ENCODE measurements around the gene ME3. TPM values are rescaled to one million over a fixed set of nuclear protein-coding genes. Genes with fewer than 3 reads are reported as not detected.

ME3 gene
- total and polyA plus RNA-seq, 4 donors = 7.4 to 38.7 (median 21.2) TPM

- peak overlapping the region in 1 of 2 donors; percentile 55 for H3K27ac ChIP-seq (ENCODE audit: low read depth in 1 of 2, low read length in 1 of 2)
- TF ChIP-seq CTCF (IDR thresholded peaks at IDR 0.05; ENCODE audit: control extremely low read depth, extremely low read depth) = no peak
- no peaks in the 10 kb centered on the region for H3K36me3 ChIP-seq (ENCODE audit: control insufficient read depth in 4 of 4, insufficient read depth in 4 of 4, low read length in 4 of 4)
- no peak overlapping the region for H3K4me3 ChIP-seq
- DNase-seq (no peak), ATAC-seq (ENCODE audit: insufficient read depth, low FRiP score) (peak; percentile 37)
- 58 to 78% methylated on average over 4 of the region's 4 CpGs for WGBS, 2 donors
- H3K9me3 ChIP-seq (ENCODE audit: control insufficient read depth in 4 of 4, insufficient read depth in 3 of 4, low read length in 3 of 4) = no peaks in the 10 kb centered on the region
- H3K9ac ChIP-seq (ENCODE audit: insufficient read depth in 1 of 2, low read length in 2 of 2) = no peak overlapping the region
- H3K27me3 ChIP-seq (ENCODE audit: control insufficient read depth in 3 of 3, insufficient read depth in 3 of 3, low read length in 2 of 3) = no peaks in the 10 kb centered on the region
- peaks cover 0 to 16% (median 8%) of the 10 kb centered on the region in 5 donors for H3K4me1 ChIP-seq (ENCODE audit: control insufficient read depth in 5 of 5, insufficient read depth in 5 of 5, low read length in 5 of 5)
These were observed 16.2 kb upstream of the ME3 start for GRCh38 chr11:86688398-86689179.

- H3K9ac ChIP-seq (ENCODE audit: insufficient read depth in 1 of 2, low read length in 2 of 2) = no peak overlapping the region
- no peak overlapping the region for H3K27ac ChIP-seq (ENCODE audit: low read depth in 1 of 2, low read length in 1 of 2)
- H3K27me3 ChIP-seq (ENCODE audit: control insufficient read depth in 3 of 3, insufficient read depth in 3 of 3, low read length in 2 of 3) = no peaks in the 10 kb centered on the region
- H3K4me1 ChIP-seq (ENCODE audit: control insufficient read depth in 5 of 5, insufficient read depth in 5 of 5, low read length in 5 of 5) = peaks cover under 1 to 16% (median 5%) of the 10 kb centered on the region in 5 donors
- ATAC-seq (ENCODE audit: insufficient read depth, low FRiP score) (no peak), DNase-seq (peak; percentile 37 to 80 (median 69))
- WGBS, 2 donors = 71 to 81% methylated on average over 5 of the region's 5 CpGs
- no peak overlapping the region for H3K4me3 ChIP-seq
- H3K36me3 ChIP-seq (ENCODE audit: control insufficient read depth in 4 of 4, insufficient read depth in 4 of 4, low read length in 4 of 4) = no peaks in the 10 kb centered on the region
- no peaks in the 10 kb centered on the region for H3K9me3 ChIP-seq (ENCODE audit: control insufficient read depth in 4 of 4, insufficient read depth in 3 of 4, low read length in 3 of 4)
- TF ChIP-seq CTCF (IDR thresholded peaks at IDR 0.05; ENCODE audit: control extremely low read depth, extremely low read depth) = no peak
These were observed 14.9 kb upstream of the ME3 start for GRCh38 chr11:86687185-86687778.

GRCh38 chr11:86686531-86686930 lies 14.1 kb upstream of the ME3 start:
- 98 to 100% methylated on average over 1 of the region's 1 CpG for WGBS, 2 donors
- TF ChIP-seq CTCF (IDR thresholded peaks at IDR 0.05; ENCODE audit: control extremely low read depth, extremely low read depth) = no peak

More at GRCh38 chr11:86686531-86686930, 14.1 kb upstream of the ME3 start:
- Histone ChIP-seq H3K9me3 (ENCODE audit: control insufficient read depth in 4 of 4, insufficient read depth in 3 of 4, low read length in 3 of 4) (no peaks in the 10 kb centered on the region), H3K4me3 (no peak overlapping the region), H3K4me1 (ENCODE audit: control insufficient read depth in 5 of 5, insufficient read depth in 5 of 5, low read length in 5 of 5) (peaks cover 2 to 24% (median 5%) of the 10 kb centered on the region in 5 donors), H3K36me3 (ENCODE audit: control insufficient read depth in 4 of 4, insufficient read depth in 4 of 4, low read length in 4 of 4) (no peaks in the 10 kb centered on the region), H3K27ac (ENCODE audit: low read depth in 1 of 2, low read length in 1 of 2) (no peak overlapping the region), H3K27me3 (ENCODE audit: control insufficient read depth in 3 of 3, insufficient read depth in 3 of 3, low read length in 2 of 3) (no peaks in the 10 kb centered on the region), H3K9ac (ENCODE audit: insufficient read depth in 1 of 2, low read length in 2 of 2) (no peak overlapping the region)
- no peak for ATAC-seq (ENCODE audit: insufficient read depth, low FRiP score)
- DNase-seq = no peak
